Epidermal melanocyte (primary cell): Measurements from ENCODE around the gene ARVCF.

Experiments used
- DNase-seq: peaks from one replicate; pipeline ENCODE4 v3.0.0; 2011; ENCODE audit warnings: low spot score; ENCODE audit not compliant: insufficient read length

The ARVCF gene

DNA sequence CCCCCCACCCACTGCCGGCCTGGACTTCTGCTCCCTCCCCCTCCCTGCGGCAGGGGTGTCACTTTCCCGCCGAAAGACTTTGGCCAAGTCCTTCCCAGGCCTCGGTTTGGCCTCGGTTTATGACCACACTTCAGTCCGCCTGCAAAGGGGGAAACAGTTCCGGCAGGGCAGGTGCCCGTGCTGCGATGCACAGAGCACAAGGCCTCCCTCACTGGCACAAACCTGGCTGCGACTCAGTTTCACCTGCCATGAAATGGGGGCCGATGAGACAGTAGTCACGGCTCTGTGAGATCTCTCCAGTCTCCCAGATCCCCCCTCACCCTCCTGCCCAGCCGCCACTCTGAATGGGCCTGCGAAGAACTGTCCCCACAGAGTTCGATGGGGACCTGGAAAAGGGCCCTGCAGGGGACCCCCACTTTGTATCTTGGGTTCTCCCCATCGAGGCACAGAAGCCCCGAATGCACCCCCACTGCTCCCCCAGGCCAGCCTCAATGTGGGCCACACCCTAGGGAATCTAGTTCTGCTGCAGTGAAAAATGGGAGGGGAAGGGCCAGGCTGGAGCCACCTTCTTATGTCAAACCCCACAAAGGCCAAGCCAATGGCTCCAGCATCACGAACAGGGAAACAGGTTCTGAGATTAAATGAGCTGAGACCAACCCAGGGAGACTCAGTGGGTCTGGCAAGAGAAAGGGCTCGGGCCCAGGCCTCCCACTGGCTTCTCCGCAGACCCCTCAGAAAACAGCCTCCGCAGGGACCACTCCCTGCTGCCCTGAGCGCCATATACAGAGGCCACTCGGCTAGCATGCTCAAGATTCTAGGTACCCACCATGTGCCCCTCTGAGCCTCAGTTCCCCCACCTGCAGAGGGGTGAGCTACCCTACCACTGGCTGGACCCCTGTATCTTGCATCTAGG lies 29.0 kb downstream of the ARVCF start:
- no peak for DNase-seq

DNA sequence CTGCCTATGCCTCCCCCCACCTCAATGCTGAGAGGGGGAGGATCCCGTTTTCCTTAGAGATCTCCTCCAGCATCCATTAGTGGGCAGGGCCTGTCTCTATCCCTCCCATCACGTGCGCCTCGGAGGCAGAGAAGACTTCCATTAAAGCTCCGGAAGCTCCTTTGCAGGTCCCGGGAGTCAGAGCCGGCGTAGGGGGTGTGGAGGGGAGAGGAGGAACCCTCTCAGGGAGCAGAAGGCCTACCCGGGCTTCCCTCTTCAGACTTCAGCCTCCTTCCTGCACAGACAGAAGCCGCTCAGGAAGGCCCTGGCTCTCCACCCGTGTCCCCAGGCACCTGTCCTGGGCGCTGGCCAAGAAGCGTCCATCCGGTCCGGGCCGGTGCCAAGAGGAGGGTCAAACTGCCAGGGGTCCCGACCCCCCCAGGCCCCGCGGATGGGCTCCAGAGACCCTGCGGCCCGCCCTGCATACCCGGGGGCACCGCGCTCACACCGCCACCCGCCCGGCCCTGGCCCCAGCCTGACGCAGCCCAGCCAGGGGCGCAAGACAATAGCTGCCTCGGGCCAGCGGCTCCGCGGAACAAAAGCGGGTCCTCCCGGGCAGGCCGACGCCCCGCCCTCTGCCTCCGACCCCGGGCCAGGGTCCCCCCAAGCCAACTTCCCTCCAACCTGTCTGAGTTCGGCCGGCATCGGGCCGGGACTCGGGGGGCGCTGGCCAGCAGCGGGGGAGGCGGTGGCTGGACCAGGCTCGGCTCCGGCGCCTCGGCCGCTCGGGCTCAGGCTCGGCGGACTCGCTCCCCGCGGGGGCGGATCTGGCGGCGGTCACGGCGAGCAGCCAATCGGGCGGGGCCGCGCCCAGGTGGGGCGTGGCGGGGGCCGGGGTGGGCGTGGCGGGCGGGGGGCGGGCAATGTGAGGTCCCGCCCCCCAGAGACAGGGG lies 29.9 kb downstream of the ARVCF start:
- DNase-seq, result peak; percentile 93

GRCh38 chr22:19986011-19986409 lies 30.6 kb downstream of the ARVCF start:
- no peak for DNase-seq

GRCh38 chr22:19984851-19985811 lies 31.5 kb downstream of the ARVCF start:
- no peak for DNase-seq

DNA sequence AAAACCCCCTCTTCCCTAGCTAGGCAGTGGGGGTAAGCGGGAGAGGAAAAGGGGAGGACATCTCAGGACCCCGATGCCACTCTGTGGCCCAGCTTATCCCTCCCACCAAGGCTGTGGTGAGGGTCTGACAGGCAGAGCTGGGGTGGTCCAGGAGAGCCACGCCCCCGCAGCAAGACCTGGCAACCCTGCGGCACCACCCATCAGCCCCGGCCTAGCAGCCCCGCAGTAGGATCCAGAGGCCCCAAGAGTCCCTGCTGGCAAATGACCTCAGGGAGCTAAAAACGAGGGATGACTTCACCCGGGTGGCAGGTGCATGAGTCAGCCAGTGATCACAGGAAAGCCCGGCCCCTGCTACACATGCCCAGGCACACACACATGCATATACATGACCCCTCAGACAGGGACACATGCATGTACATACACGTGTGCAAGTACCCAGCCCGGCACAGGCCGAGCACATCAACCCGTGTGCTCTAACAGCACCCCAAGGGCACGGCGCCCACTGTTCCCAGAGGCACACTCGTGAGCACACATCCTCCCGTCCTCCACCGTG lies 32.3 kb downstream of the ARVCF start:
- DNase-seq, result no peak

- DNase-seq, result no peak
Observed at GRCh38 chr22:19983741-19984140, 32.9 kb downstream of the ARVCF start.

DNA sequence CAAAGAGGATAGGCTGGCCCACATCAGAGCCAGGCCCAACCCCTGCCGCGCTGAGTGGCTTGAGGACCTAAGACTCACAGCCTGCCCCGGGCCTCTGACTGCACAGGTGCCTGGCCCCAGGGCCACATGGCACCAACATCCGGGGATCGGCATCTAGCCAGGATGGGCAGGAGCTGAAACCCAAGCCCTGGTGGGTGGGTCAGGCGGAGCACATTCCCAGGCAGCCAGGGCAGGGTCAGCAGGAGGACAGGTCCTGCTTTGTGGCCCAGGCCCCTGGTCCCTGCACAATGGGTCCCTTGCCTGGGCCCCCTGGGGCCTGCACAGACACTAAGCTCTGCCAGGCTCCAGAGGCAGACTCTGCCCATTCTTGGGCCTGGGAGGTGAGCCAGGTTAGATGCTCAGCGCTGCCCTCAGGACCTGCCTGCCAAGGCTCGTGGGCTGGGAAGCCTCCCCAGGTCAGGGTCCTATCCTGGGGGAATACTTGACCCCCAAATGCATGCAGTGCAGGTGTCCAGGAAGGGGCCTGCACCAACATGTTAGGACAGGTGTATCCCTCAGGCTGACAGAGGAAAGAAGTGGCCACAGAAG lies 33.5 kb downstream of the ARVCF start:
- DNase-seq, result no peak

GRCh38 chr22:19981961-19982920 lies 34.4 kb downstream of the ARVCF start:
- no peak for DNase-seq

DNA sequence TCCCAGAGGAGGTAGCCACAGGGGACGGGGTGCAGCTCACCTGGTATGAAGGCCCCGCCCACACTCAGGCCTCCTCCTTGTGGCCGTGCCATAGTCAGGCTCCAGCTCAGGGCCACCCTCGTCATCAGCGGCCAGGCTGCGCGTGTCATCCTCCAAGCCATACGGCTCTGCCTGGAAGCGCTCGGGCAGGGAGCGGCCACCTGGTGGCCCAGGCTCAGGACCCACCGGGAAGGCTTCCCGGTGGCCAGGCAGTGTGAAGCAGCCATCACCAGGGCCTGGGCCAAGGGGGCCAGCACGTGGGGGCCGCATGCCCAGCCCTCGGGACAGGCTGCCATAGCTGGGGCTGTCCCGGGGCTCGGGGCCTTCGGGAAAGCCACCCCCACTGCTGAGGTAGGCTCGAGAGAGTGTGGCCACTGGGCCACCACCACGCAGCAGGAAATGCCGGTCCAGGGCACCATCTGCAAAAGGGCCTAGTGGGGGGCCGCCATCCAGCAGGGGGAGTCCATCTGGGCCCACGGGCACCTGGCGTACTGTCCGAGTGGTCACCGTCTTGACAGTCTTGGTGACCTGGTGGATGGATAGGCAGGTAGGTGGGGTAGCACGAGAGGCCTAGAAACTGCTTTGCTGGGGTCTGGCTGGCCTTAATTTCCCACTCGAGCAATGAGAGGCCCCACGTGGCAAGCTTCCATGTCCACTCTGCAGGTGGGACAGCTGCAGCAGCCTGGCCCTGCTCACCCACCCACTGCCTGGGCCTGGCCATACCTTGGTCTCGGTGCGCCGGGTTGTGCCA lies 35.3 kb downstream of the ARVCF start:
- DNase-seq, result no peak

DNA sequence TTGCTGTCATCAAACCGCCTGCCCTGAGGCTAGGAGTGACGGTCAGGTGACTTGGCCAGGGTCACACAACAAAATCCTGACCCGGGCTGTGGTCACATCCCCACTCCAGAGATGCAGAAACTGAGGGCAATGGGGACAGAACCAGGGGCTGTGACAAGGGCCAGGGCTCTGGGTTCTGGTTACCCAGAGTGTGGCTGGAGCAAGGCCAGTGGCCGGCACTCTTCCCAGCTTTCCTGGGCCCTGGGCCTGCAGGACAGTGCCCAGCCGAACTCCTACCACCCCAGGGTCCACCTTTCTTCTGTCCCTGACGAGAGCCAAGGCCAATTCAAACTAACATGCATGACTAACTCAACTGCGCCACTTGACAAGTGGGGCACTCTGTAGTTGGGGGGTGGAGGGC lies 35.9 kb downstream of the ARVCF start:
- no peak for DNase-seq

DNA sequence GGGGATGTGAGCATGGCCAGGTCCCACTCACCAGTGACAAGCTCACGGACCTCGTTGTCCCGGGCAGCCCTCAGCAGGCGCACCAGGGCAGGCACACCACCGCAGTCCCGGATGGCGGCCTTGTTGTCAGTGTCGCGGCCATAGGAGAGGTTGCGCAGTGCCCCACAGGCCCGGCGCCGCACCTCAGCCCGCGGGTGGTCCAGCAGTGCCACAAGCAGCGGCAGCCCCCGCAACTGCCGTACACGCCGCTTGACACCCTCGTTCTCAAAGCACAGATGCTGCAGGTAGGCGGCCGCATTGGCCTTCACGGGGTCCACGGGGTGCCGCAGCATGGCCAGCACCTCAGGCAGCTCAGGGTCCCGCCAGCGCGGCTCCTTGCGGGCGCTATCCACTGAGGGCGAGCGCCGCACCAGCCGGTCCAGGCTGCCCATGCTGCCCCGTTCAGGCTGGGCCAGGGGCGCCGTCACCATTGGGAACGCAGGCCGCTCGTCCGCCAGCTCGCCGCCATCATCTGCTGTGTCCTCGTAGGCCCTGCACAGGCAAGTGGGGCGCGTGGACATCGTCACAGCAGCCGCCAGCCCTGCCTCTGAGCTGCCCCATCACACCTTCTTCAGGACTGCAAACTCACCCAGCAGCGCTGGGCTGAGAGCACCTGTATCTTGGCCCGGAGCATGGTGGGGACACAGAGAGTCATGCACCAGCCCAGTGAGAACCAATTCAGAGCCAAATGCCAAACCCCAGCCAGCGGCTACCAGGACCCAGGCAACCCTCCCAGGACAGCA lies 36.7 kb downstream of the ARVCF start:
- DNase-seq, result no peak

- no peak for DNase-seq
Observed at GRCh38 chr22:19978748-19979147, 37.9 kb downstream of the ARVCF start.

DNA sequence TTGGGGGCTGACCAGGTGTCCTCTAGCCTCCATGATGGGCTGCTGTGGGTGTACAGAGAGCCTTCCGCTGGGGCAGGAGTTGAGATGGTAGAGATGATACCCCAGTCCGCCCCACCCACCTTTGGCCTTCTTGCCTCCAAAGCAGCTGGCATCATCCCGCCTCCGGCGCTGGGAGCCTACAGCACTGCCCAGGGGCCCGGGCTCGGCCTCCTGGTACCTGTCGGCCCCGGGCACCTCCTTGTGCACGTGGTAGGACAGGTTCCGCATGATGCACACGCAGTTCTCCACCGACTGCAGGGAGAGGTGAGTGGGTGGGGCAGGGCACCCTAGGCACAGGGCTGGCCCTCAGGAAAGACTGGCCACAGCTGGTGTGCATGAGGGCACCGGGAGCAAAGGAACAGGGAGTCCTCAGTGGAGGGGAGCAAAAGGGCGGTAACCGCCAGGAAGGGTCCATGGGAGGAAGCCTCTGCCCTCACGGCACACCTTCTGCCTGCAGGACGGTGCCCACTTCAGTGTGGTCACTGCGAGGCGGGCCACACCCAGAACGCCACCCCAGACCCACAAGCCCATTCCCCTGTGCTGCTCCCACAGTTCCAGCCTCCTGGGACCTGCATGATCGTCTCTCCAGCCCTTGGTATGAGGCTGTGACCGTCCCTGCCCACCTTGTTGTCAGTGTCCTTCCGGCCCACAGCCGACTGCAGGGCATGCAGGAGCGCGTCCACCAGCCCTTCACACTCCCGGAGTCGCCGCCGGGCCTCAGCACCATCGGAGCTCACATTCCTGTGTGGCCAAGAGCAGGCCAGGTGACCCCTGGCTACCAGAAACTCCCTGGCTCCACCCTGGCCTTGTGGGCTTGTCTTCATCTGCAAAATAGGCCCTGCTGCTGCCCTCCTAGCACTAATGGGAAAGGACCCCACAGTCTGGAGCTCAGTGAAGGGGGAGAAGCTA lies 39.1 kb downstream of the ARVCF start:
- DNase-seq, result no peak

GRCh38 chr22:19976671-19977070 lies 40.0 kb downstream of the ARVCF start:
- no peak for DNase-seq

DNA sequence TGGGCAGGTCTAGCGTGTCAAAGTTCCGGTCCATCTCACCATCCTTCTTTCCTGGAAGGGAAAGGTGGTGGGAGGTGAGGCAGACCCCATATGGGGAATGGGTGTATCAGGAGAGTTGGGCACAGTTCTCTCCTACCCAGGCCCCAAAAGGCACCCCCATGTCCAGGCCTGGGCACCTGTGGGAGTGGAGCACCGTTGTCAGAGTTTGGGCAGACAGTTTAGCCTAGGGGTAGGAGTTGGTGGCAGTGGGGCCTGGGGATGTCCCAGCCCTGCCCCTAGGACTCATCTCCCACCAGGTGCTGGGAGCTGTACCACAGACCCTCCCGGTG lies 41.0 kb downstream of the ARVCF start:
- no peak for DNase-seq

DNA sequence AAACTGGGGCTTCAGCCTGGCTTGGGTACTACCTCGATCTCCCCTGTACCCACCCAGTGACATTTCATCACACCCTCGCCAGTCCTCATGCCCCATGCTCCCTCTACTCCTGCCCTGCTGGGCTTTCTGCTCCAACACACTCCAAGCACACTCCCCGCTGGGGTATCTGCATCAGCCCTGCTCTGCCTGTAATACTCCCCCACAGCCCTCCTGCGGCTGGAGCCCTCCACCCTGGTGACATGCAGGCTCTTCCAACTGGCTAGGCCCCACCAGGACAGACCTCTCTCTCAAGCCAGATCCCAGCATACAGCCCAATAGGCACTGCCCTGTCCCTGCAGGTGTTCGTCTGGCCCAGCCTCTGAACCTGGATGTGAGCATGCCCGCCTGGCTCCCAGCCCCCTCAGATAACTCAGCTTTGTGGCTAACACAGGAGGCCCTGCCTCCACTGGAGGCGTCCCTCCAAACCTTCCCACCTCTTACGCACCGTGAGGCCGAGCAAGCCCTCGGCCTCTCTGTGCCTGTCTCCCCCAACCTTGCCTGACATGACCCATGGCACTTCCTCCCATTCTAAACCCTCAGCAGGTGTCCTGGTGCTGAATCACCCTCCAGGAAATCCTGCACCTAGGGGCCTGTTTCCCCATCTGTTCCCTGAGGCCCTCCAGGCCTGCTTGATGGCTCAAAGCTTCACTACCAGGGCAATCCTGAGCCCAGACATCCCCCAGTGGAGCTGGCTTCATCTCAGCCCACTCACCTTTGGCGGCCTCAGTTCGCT lies 41.5 kb downstream of the ARVCF start:
- no peak for DNase-seq
